RPMI7951 (cell line): ENCODE data around the gene COPS9. TPM values are rescaled to one million over a fixed set of nuclear protein-coding genes. Genes with fewer than 3 reads are reported as not detected.

Experiments used
- DNase-seq: peaks from one replicate; pipeline ENCODE4 v3.0.0-alpha.2; 2012; ENCODE audit warnings: low read depth
- total RNA-seq: library from RNA; depleted of rRNA; stranded (reverse); fragments of >200 nt; shearing (Covaris generic); gene quantifications from 2 replicates; pipeline ENCODE4 v1.2.3, GENCODE V29; 2014

The COPS9 gene
- total RNA-seq, 1 experiment from 2014 or later: 400 TPM

DNA sequence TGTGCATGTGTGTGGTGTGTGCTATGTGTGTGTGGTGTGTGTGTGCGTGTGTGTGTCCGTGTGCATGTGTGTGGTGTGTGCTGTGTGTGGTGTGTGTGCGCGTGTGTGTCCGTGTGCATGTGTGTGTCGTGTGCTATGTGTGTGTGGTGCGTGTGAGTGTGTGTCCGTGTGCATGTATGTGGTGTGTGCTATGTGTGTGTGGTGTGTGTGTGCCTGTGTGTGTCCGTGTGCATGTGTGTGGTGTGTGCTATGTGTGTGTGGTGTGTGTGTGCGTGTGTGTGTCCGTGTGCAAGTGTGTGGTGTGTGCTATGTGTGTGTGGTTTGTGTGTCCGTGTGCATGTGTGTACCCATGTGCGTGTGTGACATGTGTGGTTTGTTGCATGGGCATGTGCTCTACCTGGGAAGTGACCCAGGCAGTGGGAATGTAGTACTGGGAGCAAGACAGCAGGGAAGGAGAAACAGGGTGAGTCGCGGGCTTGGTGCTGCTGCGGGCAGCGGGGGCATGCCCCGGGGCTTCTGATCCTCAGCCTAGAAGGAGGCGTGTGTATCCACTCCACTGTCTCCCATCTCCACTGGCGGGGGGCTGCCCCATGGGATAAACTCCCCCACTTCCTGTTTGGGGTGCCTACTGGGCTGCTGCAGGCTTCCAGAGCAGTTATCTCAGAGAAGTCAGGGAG is 11.9 kb upstream of the COPS9 start:
- peak; percentile 6 for DNase-seq

DNA sequence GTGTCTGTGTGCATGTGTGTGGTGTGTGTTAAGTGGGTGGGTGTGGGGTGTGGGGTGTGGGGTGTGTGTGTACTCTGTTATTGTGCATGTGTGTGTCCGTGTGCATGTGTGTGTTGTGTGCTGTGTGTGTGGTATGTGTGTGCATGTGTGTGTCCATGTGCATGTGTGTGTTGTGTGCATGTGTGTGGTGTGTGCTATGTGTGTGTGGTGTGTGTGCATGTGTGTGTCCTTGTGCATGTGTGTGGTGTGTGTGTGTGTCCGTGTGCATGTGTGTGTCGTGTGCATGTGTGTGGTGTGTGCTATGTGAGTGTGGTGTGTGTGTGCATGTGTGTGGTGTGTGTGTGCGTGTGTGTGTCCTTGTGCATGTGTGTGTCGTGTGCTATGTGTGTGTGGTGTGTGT is 11.3 kb upstream of the COPS9 start:
- no peak for DNase-seq

DNA sequence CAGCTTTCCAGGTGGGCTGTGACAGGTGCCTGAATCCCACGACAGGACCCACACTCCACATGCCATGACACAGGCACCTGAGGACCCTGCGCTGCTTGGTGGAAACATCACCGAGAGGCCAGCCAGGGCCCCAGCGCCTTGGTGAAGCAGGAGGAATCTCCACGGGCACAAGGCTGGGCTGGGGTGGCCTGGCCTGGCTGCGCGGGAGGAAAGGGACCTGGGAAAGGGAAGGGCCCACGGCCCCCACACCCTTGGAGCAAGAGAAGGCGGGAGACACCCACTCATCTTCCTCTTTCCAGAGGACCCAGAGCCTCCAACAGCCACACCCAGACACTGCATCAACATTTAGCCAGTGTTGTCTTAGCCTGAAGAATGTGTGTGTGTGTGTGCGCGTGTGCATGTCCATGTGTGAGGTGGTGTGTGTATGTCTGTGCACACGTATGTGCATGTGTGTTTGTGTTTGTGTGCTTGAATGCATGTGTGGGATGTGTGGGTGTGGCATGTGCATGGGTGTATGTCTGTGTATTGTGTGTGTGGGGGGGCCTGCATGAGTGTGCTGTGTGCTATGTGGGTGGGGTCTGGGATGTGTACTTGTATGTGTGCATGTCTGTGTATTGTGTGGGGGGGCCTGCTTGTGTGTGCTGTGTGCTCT is 10.6 kb upstream of the COPS9 start:
- no peak for DNase-seq

DNA sequence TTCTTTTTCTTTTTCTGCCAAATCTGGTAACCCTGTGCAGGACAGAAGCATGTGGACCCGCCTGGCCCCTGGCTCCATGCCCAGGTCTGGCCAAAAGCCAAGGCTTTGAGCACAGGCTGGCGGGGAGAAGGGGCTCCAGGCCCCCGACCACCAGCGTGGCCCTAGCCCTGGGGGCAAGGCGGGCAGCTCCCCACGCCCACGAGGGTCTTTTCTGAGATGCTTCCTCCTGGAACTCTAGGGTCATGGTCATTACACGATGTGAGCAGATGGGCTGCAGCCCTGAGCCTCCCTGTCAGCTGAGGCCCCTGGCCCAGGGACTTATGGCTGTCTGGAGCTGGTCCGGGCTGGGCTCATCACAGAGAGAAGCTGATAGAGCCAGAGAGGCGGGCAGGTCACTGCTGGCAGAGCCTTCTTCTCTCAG is 10.0 kb upstream of the COPS9 start:
- no peak for DNase-seq

DNA sequence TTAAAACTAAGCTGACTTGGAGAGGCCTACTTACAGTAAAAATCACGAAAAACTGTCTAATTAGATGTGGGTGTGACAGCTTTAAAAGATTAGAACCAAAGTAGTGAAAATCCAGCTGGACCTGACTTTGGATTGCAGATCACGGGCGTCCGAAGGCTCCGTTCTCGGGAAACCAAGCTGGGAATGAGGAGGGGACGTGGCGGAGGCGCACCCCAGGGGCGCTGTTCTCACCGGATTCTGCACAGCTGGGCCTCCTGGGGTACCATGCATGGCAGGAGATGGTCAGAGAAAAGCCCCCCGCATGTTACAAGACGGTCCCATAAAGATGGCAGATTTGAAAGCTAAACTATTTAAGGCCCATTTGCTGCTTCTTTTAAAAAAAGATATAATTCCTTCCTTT is 9.4 kb upstream of the COPS9 start:
- no peak for DNase-seq

DNA sequence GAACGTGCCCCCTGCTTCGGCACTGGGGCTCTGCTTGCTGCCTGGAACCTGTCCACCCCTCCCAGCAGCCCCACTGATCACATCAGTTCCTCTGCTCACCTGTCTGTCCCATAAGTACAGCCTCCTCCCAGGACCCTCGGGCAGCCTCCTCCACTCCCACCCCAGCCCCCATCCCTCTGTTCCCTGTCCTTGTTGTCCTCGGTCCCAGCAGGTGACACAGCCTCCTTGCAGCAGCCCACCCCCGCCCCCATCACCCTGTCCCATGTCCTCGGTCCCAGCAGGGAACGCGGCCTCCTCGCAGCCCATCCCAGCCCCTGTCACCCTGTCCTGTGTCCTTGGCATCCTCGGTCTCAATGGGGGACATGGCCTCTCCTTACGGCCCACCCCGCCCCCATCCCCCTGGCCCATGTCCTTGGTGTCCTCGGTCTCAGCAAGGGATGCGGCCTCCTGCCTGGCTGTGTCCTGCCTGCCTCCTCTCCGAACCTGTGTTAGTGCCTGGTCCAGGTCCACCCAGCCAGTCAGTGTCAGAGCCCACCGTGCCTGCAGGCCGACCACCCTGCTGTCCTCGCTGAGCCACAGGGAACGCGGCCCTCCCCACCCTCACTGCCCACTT is 8.7 kb upstream of the COPS9 start:
- no peak for DNase-seq

DNA sequence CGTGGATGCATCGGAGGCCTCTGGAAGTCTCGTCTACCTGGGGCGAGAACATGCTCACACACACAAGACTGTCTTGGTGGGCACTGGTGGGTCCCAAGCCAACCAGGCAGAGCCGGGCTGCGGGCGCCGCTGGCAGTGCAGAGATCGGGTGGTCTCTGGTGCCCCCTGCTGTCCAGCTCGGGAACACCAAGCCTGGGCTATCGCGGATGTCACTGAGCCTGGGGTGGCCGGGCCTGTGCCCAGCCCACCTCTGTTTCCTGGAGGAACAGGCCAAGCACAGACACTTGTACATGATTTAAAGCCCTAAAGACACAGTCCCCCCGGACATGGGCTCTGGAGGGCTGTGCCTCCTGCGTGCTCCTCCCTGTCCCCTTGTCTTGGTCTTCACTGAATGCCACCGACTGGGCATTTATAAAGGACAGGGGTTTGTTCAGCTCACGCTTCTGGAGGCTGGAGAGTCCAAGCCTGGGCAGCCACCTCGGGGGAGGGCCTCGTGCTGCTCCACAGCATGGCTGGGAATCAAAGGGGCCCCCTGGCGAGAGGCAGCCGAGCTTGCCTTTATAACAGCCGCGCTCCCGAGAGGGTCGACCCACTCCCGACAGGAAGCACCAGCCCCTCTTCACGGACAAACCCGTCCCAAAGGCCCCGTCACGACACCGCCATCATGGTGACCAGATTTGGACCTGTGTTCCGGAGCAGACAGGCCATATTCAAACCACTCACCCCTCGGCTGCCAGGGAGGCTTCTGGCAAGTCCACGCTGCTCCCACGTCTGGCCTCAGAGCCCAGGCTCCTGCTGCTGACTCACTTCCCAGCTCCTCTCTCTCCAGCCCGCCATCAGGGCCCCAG is 7.9 kb upstream of the COPS9 start:
- DNase-seq: peak; percentile 42

DNA sequence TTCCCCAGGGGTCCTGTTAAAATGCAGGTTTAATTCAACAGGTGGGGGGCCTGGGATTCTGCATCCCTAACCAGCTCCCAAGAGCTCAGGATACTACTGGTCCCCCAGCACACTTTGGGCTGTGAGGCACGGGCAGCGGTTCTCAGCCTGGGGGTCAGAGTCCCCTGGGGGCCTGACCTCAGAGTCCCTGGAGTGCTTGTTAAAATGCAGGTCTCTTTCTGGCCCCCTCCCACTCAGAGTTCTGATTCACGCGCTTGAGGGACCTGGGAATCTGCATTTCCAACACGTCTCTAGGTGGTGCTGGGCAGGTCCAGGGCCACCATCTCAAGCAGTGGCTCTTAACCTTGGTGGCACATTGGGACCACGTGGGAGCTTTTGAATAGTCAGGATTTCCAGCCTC is 7.2 kb upstream of the COPS9 start:
- DNase-seq: no peak

DNA sequence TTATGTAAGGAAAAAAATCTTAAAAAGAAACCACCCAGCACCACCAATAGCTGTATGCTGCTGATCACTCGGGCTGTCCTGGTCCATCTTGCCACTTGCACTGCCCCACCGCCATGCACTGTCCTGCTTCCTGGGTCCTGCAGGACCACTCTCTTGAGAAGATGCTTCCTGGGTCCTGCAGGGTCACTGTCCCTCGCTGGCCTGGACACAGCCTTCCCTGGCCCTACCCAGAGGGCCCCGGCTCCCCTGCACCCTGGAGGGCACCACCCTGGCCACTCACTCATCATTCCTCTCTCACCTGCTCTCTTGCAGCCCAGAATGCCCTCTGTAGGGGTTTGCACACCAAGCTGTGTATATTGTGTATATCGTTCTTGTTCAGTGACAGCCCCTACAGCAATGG is 6.8 kb upstream of the COPS9 start:
- no peak for DNase-seq

DNA sequence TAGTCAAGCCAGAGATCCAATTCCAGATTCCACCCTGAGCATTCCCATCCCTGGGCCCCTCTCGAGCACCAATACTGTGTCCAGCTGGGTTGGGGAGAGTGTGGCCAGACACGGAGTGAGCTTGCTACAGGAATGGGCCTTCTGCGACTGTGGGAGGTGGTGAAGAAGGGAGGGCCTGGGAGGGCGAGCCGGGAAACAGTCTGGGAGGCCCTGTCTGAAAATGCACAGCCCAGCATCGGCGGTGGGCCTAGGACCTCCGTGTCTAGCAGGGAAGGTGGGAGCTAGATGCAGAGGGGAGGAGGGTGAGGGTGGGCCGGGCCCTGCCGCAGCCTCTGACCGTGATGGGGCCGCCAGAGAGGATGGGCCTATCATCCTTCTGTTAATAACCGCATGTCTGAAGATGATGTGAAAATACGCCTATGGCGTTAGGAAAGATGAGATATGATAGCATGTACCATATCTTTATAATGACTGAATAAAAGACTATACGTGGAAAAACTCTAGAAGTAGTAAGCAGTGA is 6.2 kb upstream of the COPS9 start:
- DNase-seq: no peak

DNA sequence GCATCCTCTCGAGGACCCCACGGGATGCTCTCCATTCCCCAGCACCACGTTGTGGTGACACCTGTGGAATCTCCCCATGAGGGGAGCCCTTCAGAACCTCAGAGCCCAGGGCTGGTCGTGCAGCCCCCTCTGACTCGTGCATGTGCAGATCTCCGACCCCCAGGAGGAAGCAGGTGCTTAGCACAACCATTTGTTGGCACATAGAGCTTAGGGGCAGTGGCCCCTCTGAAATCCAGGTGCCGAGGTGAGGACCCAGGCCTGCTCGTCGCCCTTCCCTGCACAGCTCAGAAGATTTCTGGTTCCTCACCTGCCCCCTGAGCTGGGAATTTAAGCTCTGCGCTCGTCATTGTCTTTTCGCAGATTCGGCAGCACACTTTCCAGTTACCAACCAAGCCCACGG is 5.6 kb upstream of the COPS9 start:
- DNase-seq: no peak

DNA sequence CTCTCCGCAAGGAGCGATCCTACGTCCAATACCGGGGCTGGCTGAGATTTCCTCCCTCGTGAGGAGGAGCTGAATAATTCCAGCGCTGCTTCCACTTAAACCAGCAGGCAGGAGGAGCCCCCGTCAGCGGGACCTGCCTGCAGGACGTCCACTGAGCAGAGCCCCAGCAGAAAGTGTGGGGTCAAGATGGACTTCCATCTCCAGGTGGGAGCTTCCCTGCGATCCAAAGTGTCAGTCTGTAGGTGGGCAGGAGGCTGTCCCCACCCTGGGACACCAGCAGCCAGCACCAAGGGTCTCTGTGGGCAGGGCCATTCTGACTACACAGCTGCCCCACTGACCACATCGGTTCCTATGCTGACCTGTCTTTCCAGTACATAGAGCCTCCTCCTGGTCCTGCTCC is 4.8 kb upstream of the COPS9 start:
- no peak for DNase-seq

DNA sequence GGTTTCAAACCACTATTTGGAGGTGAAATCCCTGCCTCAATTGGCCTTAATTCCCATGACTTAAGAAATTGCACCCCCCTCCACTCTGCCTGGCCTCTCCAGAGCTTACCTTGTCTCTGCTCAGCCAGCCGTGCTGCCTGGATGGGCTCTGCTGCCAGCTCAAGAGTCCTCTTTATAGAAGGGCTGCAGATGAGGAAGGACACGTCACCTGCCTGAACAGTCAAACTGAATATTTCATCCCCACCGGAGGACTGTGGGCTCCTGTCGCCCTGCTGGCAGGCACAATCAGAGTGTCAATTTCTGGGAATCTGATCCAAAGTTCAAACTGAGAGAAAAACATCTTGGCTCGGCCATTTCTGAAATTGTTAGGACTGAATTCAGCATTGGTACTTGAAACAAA is 4.4 kb upstream of the COPS9 start, which contains the start of gene OTOS:
Gene OTOS (minus strand): TSS at position 148 of the 400 bp plus-strand sequence. CDS start 332 bp downstream, outside the sequence.
- DNase-seq: no peak

DNA sequence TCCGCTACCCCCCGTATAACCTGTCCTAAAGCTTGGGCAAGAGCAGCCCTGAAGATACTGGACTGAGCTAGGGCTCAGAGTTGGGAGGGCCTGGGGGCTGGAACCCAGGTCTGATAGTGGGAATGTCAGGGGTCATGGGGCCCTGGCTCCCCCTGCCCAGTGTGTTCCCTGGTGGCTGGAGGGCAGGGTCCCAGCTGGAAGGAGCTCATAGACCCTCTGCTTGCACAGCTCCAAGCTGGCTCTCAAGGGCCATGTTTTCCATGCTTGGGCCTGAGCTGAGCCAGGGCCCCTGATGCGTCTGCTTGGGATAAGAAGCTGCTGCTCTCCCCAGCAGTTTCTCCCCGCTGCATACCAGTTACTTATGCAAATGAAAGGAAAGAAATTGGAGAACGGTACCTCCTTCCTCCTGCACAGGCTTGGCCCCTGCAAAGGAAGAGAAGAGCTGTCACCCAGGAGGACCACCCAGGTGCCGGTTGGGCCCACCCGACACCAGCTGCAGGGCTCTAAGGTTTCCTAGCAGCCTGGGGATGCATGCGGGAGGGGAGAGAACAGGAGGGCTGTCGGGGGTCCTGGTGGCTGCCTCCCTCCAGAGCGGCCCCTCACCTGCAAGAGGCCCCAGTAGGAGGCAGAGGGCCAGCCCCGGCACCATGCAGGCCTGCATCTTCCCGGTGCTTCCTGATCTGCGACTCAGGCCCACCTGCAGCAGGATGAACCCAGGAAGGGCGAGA is 3.7 kb upstream of the COPS9 start:
- DNase-seq: no peak

DNA sequence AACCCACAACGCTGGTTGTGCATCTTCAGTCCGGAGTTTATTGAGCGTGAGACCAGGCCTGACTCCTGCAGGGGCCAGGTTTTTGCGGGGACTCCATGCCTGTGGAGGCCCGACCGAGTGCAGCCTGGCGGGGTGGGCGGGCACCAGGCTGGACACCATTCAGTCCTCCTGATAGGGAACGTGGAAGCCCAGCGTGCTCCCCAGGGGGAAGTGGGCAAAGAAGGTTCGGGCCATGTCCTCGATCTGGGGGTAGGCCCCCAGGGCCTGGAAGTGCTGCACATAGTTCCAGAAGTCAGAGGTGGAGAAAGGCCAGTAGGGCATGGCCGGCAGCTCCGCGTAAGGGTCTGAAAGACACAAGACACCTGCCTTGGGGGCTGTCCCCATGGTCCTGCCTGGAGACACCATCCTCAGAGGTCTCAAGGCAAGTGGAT is 2.9 kb upstream of the COPS9 start:
- DNase-seq: no peak

DNA sequence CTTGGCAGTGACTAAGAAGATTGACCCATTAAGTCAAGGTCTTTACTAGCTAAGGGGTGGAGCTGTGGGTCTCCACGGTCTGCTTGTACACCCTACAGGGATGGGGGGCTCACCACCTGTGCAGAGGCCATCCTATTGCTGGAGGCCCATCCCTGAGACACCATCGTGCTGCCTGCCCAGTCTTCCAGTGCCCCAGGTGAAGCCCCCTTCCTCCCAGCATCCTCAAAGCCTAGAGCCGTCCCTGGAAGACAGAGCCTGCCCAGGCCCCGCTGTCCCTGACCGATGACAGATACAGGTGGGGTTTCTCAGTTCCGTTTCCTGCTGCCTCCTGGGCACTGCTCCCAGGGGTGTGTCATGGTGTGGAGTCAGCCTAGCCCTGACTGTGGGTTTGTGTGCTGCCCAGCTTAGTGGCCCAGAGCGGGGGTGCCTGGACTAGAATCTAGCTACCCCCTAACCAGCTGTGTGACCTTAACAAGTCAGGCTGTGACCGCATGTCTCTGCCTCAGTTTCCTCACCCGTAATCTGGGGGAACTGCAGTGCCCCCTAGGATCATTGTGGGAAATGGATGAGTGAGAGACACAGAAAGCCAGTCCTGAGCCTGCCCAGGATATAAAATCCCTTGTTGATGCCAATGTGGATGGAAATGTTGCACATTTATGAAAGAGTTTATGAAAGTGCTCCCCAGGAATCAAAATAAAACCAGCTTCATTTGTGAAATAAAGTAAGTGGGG is 2.3 kb upstream of the COPS9 start:
- no peak for DNase-seq

DNA sequence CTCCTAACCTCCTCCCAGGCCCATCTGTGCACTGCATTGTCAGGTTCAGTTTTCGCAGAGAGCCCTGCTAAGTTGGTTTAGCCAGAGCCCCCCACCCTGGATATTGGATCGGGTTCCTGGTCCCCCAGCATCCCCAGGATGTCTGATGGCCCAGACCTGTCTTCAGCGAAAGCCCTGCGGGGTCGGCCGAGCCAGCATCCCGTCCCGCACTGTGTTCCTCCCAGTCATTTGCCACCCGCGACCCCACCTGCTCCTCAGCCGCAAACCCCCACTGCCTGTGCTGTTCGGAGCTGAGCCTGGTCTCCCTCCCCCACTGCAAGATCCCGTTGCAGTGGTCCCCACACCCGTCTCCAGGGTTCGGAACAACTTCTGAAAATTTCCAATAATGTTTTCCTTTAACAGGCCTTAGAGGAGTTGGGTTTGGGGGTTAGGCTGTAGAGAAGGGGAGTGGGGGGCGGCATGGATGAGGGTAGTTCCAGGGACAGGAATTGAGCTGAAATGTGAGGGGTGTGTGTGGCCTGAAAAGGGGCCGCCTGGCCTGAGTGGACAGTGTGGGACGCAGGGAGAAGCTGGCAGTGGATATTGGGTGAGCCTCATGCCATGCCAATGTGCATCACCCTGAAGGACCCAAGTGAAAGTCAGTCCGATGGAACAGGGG is 1.6 kb upstream of the COPS9 start:
- no peak for DNase-seq

DNA sequence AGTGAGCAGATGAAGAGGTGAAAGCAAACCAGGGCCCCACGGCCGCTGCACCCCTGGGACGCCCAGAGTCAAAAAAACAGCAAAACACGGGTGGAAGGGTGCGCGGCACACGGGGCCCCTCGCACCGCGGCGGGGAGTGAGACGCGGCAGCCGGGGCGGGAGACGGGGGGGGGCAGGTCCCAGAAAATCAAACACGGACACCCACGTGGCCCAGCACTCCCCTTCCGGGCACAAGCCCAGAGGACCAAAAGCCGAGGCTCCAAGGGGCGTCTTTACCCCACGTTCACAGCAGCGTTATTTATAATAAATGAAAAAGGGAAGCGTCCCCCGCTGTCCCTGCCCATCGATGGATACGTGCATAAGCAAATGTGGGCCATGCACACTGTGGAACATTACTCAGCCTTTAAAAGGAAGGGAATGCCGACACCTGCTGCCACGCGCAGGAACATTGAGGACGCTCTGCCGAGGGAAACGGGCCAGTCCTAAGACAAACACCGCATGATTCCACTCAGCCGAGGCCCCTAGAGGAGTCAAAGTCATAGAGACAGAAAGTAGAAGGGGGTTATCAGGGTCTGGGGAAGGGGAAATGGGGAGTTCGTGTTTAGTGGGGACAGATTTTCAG is 677 bp upstream of the COPS9 start:
- DNase-seq: no peak

DNA sequence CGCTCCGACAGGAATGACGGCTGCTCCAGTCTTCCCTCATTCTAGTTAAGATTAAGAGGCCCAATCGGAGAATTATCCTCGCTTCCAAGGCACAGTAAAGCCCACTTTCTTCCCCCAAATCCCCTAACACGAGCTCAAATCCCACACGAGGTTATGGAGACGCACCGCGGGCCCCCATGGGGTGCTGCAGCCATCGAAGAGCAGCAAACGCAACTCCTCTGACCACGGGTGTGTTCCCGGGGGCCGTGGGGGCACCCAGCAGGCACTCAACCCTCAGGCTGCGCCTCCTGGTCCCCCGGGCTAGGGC is 446 bp downstream of the COPS9 start:
- DNase-seq: no peak
